ENCODE results near the gene APBA2.

The APBA2 gene

DNA sequence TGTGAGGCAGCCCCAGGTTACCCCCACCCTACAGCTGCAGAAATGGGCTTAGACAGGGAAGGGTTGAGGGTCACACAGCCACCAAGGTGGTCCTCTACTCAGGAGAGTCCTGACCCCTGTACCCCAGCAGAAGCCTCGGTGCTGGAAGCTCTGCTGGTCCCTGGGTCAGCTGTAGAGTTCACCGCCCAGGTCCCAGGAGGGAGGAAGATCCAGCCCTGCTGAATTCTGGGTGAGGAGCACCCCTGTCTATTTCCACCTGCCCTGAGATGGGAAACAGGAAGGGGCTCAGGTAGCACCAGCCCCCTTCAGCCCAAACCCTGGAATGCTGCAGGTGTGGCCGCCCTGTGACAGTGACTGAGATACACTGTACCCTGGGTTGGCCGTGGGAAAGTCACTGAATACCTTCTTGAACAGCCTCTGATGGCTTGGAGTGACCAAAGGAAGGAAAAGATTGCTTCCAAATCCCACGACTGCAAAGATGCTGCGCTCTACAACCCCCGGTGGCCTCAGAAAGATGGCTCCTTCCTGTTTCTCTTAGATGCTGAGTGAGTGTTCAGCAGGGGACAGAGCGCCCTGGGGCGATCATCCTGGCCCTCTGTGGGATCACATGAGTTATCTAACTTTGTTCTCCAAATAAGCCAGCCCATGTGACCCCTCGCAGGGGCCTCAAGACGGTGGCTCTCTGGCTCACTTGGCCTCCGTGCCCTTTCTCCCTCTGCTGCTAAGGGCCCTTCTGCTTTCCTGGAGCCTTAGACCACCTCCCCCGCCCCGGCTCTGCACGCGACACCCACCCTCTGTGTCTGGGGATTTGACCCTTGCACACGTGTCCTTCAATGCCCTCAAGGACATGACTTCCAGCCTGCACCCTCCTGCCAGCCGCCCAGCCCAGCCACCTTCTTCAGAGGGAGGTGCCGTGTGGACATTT is 242.0 kb downstream of the APBA2 start:
- no peaks in the 10 kb centered on the region for H3K9me3 Mint-ChIP-seq

DNA sequence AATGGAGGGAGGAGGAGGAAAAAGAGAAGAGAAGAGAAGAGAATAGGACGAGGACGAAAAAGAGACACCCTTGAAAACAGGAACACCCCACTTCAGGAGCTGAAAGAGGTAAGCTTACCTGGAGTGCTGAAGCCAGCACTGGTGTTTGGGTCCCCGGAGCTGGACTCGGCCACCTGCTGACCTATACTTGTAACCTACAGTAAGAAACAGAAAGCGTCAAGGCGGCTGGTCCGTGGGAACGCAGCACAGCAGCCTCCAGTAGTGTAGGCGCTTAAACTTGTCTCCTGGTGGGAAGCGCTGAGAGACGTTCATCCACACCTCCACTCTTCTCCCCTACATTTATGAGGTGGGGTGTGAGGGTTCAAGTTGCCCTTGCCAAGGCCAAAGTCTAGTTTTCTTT is 242.9 kb downstream of the APBA2 start:
- Mint-ChIP-seq H3K27ac (no peak overlapping the region), H3K9me3 (no peaks in the 10 kb centered on the region), H3K4me1 (peaks cover 28% of the 10 kb centered on the region), H3K27me3 (ENCODE audit: low read depth) (peaks cover 52% of the 10 kb centered on the region), H3K36me3 (ENCODE audit: low read depth) (no peaks in the 10 kb centered on the region), H3K4me3 (no peak overlapping the region)
- TF ChIP-seq, protein P1, sequence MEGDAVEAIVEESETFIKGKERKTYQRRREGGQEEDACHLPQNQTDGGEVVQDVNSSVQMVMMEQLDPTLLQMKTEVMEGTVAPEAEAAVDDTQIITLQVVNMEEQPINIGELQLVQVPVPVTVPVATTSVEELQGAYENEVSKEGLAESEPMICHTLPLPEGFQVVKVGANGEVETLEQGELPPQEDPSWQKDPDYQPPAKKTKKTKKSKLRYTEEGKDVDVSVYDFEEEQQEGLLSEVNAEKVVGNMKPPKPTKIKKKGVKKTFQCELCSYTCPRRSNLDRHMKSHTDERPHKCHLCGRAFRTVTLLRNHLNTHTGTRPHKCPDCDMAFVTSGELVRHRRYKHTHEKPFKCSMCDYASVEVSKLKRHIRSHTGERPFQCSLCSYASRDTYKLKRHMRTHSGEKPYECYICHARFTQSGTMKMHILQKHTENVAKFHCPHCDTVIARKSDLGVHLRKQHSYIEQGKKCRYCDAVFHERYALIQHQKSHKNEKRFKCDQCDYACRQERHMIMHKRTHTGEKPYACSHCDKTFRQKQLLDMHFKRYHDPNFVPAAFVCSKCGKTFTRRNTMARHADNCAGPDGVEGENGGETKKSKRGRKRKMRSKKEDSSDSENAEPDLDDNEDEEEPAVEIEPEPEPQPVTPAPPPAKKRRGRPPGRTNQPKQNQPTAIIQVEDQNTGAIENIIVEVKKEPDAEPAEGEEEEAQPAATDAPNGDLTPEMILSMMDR (IDR thresholded peaks at IDR 0.05; ENCODE audit: unreplicated experiment in 3 of 3): no peak

More for the DNA sequence above, 242.0 kb downstream of the APBA2 start:
- TF ChIP-seq, protein P1 (IDR thresholded peaks at IDR 0.05; ENCODE audit: unreplicated experiment in 3 of 3): no peak
- H3K4me1 Mint-ChIP-seq: peaks cover 24% of the 10 kb centered on the region
- H3K4me3 Mint-ChIP-seq: no peak overlapping the region
- no peak overlapping the region for H3K27ac Mint-ChIP-seq
- H3K36me3 Mint-ChIP-seq (ENCODE audit: low read depth): no peaks in the 10 kb centered on the region
- H3K27me3 Mint-ChIP-seq (ENCODE audit: low read depth): peaks cover 46% of the 10 kb centered on the region

DNA sequence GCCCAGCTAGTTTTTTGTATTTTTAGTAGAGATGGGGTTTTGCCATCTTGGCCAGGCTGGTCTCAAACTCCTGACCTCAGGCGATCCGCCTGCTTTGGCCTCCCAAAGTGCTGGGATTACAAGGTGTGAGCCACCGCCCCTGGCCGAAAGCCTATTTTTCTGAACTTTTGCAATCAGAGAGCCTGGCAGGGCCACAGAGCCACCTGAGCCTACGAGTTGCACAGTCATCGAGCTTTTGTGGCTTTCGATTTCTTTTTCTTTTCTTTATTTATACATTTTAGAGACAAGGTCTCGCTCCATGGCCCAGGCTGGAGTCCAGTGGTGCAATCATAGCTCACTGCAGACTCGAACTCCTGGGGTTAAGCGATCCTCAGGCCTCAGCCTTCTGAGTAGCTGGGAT is 243.4 kb downstream of the APBA2 start:
- Mint-ChIP-seq H3K9me3 (no peaks in the 10 kb centered on the region), H3K27ac (no peak overlapping the region), H3K4me1 (peaks cover 28% of the 10 kb centered on the region), H3K4me3 (no peak overlapping the region), H3K36me3 (ENCODE audit: low read depth) (no peaks in the 10 kb centered on the region), H3K27me3 (ENCODE audit: low read depth) (peaks cover 55% of the 10 kb centered on the region)
- TF ChIP-seq, protein P1 (IDR thresholded peaks at IDR 0.05; ENCODE audit: unreplicated experiment in 3 of 3): no peak

DNA sequence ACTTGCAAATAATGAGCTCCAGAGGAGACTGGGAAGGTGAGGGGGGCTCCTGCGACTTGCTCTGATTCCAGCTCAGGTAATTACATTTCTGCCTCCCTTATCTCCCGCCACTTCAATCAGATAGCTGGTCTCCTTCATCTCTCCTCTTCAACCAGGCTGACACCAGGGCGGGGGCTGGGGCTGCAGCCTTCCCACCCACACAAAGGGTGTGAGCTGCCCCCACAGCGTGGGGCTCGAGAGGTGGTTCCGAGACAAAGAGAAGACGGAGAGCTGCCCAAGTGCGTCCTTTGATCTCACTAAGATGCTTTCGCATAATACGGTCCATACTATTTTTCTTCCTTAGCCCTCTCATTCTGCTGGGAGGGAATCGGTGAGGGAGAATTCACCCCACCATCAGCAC is 244.2 kb downstream of the APBA2 start:
- H3K4me1 Mint-ChIP-seq: peaks cover 28% of the 10 kb centered on the region
- H3K9me3 Mint-ChIP-seq: no peaks in the 10 kb centered on the region
- H3K27ac Mint-ChIP-seq: no peak overlapping the region
- TF ChIP-seq, protein P1 (IDR thresholded peaks at IDR 0.05; ENCODE audit: unreplicated experiment in 3 of 3): no peak
- peaks cover 50% of the 10 kb centered on the region for H3K27me3 Mint-ChIP-seq (ENCODE audit: low read depth)
- H3K4me3 Mint-ChIP-seq: no peak overlapping the region
- no peaks in the 10 kb centered on the region for H3K36me3 Mint-ChIP-seq (ENCODE audit: low read depth)

DNA sequence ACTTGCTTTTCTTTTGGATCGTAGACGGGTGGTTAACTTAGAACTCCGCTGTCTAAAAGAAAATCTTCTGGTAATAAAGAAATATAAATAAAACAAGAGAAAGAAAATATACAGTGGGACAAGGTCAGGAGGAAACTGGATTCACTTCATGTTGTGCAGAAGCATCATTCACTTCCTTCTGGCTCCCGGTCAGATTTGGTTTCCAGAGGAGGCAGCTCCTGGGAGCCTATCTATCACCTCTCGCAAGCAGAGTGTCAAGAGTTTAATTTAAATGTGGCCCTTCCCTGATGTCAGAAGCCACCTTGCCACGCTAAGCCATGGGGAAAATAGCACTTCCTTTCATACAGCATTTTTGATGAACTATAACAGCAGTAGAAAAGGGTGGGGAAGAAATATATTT is 244.7 kb downstream of the APBA2 start:
- peaks cover 28% of the 10 kb centered on the region for H3K4me1 Mint-ChIP-seq
- H3K27ac Mint-ChIP-seq: no peak overlapping the region
- H3K27me3 Mint-ChIP-seq (ENCODE audit: low read depth): peaks cover 46% of the 10 kb centered on the region
- TF ChIP-seq, protein P1 (IDR thresholded peaks at IDR 0.05; ENCODE audit: unreplicated experiment in 3 of 3): no peak
- no peak overlapping the region for H3K4me3 Mint-ChIP-seq
- no peaks in the 10 kb centered on the region for H3K36me3 Mint-ChIP-seq (ENCODE audit: low read depth)
- no peaks in the 10 kb centered on the region for H3K9me3 Mint-ChIP-seq
